Measurements from ENCODE around the gene EPHB2.
"Not testable (repeated sequence)": the region's sequence is repeated elsewhere in the genome, so short reads cannot be mapped to it uniquely, and the experiment has no call there.

Gene EPHB2

DNA sequence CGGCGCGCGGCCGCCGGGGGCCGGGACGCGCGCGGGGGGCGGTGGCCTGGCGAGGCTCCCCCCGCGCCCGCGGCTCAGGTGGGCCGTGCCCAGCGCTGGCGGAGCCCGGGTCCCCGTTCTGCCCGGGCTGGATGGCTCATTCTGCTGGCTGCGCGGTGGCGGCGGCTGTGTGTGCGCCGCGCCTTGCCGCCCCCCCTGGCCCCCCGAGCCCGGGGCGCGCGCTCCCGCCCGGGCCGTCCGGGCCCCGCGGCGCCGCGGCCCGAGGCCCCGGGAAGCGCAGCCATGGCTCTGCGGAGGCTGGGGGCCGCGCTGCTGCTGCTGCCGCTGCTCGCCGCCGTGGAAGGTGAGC is at the start of gene EPHB2:
Gene EPHB2, plus strand, starts transcription at position 139 of the 349 bp plus-strand sequence. Its CDS starts 144 bp downstream, at position 283.
- in situ Hi-C loops (cut with HindIII; ENCODE audit: low sequenced_read_pairs) = loop anchor here (25.0 kb wide), 1 partner anchor 177 kb away; no protein-coding TSS in a partner anchor

- in situ Hi-C loops (cut with HindIII; ENCODE audit: low sequenced_read_pairs) = no loop called here
Observed at GRCh38 chr1:22661880-22662279, 48.8 kb upstream of the EPHB2 start.

DNA sequence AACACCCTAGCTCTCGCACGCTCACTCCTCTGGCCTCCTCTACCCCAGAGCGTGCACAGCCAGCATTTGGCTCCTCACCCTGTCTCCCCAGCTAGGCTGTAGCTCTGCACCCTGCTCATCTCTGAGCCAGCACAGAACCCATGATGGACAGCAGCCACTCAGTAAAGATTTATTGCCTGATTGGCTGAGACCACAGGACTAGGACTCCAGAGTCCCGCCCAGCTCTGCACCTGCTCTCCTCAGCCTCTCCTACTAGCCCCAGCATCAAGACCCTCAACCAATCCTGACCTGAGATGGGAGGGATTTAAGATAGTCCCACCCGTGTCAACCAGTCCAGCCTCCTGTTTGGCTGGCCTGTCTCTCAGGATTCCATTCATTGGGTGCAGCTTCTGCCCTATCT is 48.3 kb upstream of the EPHB2 start:
- in situ Hi-C loops (cut with HindIII; ENCODE audit: low sequenced_read_pairs) = no loop called here

- in situ Hi-C loops (cut with HindIII; ENCODE audit: low sequenced_read_pairs) = no loop called here
Observed at GRCh38 chr1:22662986-22663408, 47.6 kb upstream of the EPHB2 start.

GRCh38 chr1:22665752-22666151 is 44.9 kb upstream of the EPHB2 start:
- in situ Hi-C loops (cut with HindIII; ENCODE audit: low sequenced_read_pairs) = loop anchor here (5.0 kb wide), 3 partner anchors 57 to 302 kb away; no protein-coding TSS in a partner anchor

DNA sequence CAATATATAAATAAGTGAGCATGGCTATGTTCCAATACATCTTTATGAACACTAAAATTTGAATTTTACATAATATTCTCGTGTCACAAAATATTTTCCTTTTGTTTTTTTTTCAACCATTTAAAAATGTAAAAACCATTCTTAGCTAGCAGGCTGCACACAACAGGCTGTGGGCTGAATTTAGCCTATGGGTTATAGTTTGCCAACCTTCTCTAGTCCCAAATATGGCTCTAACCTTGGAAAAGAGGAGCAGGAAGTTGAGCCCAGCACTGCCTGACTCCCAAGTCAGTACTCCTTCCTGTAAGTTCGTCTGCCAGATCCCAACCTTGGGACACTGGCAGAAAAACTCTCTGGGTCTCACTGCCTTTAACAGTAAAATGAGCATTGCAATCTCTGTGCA is 44.2 kb upstream of the EPHB2 start:
- in situ Hi-C loops (cut with HindIII; ENCODE audit: low sequenced_read_pairs) = loop anchor here (5.0 kb wide), 3 partner anchors 56 to 301 kb away; no protein-coding TSS in a partner anchor

DNA sequence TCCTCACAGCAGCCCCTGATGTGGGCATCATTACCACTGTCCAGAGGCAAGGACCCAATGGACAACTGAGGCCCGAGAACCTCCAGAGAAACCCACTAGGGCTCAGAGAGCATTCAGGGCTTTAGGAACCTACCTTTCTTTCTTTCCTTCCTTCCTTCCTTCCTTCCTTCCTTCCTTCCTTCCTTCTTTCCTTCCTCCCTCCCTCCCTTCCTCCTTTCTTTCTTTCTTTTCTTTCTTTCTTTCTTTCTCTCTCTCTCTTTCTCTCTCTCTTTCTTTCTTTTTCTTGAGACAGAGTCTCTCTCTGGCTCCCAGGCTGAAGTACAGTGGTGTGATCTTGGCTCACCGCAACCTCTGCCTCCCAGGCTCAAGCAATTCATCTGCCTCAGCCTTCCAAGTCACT is 41.8 kb upstream of the EPHB2 start:
- in situ Hi-C loops (cut with HindIII; ENCODE audit: low sequenced_read_pairs) = loop anchor here (5.0 kb wide), 3 partner anchors 53 to 298 kb away; no protein-coding TSS in a partner anchor

GRCh38 chr1:22670352-22670975 is 40.2 kb upstream of the EPHB2 start:
- in situ Hi-C loops (cut with HindIII; ENCODE audit: low sequenced_read_pairs) = no loop called here

DNA sequence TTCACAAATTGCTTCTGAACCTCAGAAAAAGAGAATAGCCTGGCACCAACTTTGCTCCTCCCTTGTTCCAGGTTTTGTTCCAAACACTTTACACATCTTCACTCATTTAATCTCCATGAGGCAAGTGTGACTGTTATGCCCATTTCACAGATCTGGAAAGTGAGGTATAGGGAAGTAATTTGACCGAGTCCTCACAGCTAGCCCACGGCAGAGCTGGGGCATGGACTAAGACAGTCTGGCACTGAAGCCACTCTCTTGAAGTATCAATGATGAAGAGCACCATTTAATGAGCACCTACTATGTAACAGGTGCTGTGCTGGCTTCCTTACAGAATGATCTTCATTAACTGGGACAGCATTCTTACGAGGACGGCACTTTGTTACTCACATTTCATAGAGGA is 38.6 kb upstream of the EPHB2 start:
- in situ Hi-C loops (cut with HindIII; ENCODE audit: low sequenced_read_pairs) = no loop called here

GRCh38 chr1:22673486-22674409 is 36.9 kb upstream of the EPHB2 start:
- in situ Hi-C loops (cut with HindIII; ENCODE audit: low sequenced_read_pairs) = no loop called here

GRCh38 chr1:22674410-22674749 is 36.3 kb upstream of the EPHB2 start:
- in situ Hi-C loops (cut with HindIII; ENCODE audit: low sequenced_read_pairs) = no loop called here

GRCh38 chr1:22676151-22676550 is 34.5 kb upstream of the EPHB2 start:
- in situ Hi-C loops (cut with HindIII; ENCODE audit: low sequenced_read_pairs) = not testable (repeated sequence)

DNA sequence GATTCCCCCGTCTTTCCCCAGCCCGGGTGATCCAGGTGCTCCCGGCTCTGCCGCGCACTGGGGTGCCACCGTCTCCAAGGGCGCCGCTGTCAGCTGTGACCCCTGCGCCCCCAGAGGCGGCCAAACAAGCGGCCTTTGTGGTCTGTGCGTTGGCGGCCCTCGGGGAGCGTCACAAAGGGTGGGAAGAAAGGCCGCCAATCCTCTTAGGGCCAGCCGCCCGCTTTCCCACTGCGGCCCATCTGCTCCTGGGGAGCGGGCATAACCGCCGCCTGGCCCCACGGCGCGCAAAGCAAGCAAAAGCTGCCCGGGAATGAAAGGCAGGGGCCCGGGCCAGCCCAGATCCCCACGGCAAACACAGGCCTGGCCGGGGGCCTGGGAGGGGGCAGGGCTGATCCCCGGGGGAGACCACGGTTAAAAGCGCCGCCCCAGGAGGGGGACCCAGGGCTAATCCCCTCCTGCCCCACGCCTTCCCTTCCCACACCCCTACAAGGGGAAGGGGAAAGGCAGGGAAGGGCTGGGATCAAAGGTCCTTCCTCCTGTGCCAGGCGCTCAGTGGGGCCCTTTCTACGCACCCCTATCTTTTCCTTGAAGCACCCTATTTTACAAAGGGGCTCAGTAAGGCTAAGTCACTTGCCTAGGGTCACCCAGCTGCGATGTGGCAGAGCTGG is 33.6 kb upstream of the EPHB2 start:
- in situ Hi-C loops (cut with HindIII; ENCODE audit: low sequenced_read_pairs) = no loop called here

- in situ Hi-C loops (cut with HindIII; ENCODE audit: low sequenced_read_pairs) = no loop called here
Observed at GRCh38 chr1:22677931-22678896, 32.4 kb upstream of the EPHB2 start.

DNA sequence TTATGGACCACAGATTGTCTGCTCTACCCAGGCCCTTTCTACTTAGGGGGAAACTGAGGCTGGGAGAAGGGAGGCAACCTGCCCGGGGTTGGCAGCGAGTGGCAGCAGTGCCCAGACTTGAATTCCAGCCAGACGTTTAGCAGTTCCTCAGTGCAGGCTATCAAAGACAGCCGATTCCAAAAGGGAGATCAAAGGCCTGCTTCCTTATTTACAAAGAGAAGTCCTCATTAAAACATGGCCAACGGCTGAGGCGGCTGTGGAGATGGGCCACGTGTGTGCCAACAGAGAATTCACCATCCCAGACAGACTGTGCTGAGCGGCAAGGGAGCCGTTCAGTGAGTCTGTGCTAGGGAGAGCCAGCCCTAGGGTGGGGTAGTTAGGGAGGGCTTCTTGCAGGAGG is 29.9 kb upstream of the EPHB2 start:
- in situ Hi-C loops (cut with HindIII; ENCODE audit: low sequenced_read_pairs) = no loop called here

DNA sequence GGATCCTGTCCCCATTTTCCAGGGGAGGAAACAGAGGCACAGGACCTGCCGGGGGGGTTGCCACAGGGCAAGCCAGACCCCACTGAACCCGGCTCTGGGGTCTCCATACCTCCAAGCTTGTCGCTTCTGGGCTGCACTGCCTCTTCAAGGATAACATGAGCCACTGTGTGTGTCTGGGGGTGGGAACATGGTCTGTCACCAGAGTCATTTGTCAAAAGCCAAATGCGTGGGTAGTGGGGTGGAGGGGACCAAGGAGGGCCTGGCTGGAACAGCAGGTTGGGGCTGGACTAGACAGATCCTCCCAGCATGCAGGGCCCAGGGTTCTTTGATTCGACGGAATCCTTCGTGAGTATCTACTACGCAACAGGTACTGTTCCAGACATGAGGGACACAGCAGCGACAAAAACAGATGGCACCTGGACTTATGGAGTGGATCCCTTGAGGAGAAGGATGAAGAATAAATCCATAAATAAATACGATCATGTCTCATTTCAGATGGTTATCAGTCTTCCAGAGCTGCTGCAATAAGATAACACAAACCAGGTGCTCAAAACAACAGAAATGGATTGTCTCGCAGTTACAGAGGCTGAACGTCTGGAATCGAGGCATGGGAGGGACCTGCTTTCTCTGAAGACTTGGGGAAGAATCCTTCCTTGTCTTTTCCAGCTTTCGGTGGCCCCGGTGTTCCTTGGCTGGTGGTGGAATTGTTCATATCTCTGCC is 28.9 kb upstream of the EPHB2 start:
- in situ Hi-C loops (cut with HindIII; ENCODE audit: low sequenced_read_pairs) = no loop called here

GRCh38 chr1:22683547-22683946 is 27.1 kb upstream of the EPHB2 start:
- in situ Hi-C loops (cut with HindIII; ENCODE audit: low sequenced_read_pairs) = no loop called here

GRCh38 chr1:22685591-22686059 is 25.0 kb upstream of the EPHB2 start:
- in situ Hi-C loops (cut with HindIII; ENCODE audit: low sequenced_read_pairs) = no loop called here

DNA sequence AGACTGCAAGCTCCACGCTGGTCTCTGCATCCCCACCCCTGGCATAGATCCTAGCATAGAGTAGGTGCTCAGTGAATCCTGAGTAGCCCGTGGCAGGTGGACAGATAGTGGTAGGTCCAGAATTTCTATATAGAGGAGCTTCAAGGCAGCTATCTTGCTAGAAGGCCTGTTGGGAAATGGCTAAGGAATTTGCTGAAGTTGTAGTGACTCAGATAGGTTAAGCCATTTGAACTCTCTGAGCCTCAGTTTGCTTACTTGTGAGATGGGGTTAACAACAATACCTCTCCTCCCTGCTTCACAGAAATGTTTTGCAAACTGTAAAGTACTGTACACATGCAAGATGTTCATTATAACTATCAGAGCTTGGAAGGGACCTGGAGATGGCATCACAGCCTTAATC is 23.4 kb upstream of the EPHB2 start:
- in situ Hi-C loops (cut with HindIII; ENCODE audit: low sequenced_read_pairs) = no loop called here

GRCh38 chr1:22688466-22688865 is 22.2 kb upstream of the EPHB2 start:
- in situ Hi-C loops (cut with HindIII; ENCODE audit: low sequenced_read_pairs) = no loop called here
